Psoas muscle (tissue), 8 donors: ENCODE data around the gene NUMBL. TPM values are rescaled to one million over a fixed set of nuclear protein-coding genes. Genes with fewer than 3 reads are reported as not detected.

Source experiments
- ATAC-seq, 4 donors: fragments of 200-7000 bp; cut with Tn5 transposase; one replicate each; pipeline ENCODE4 v1.9.1; 2020; ENCODE audit warnings: moderate library complexity in 3 of 4, mild to moderate bottlenecking in 2 of 4
- DNase-seq, 2 donors: peaks; one replicate each; pipeline ENCODE4 v3.0.0-alpha.2; 2020
- H3K27ac ChIP-seq: fragments of 200-600 bp; one replicate; pipeline ENCODE4 v1.8.0; 2022
- H3K27me3 ChIP-seq, 3 donors: fragments of 200-600 bp in 1 of 3; one replicate each; pipeline versions ENCODE4 v1.6.1 to v1.8.0; 2013 to 2022; ENCODE audit warnings: low read length in 2 of 3, mild to moderate bottlenecking in 2 of 3, moderate library complexity in 1 of 3; ENCODE audit not compliant: insufficient read depth in 3 of 3
- H3K36me3 ChIP-seq, 2 donors: fragments of 200-600 bp in 1 of 2; one replicate each; pipeline versions ENCODE4 v1.6.1 to v1.8.0; 2013 to 2022; ENCODE audit warnings: low read depth in 1 of 2, mild to moderate bottlenecking in 1 of 2, moderate library complexity in 1 of 2; ENCODE audit not compliant: insufficient read depth in 1 of 2
- H3K4me1 ChIP-seq: fragments of 200-600 bp; one replicate; pipeline ENCODE4 v1.8.0; 2022
- H3K4me3 ChIP-seq: fragments of 200-600 bp; one replicate; pipeline ENCODE4 v1.8.0; 2022; ENCODE audit warnings: mild to moderate bottlenecking
- H3K9me3 ChIP-seq: fragments of 200-600 bp; one replicate; pipeline ENCODE4 v1.8.0; 2022
- CTCF ChIP-seq: fragments of 200-600 bp; IDR thresholded peaks from one replicate; pipeline ENCODE4 v1.8.0; 2022; ENCODE audit warnings: antibody characterized with exemption
- WGBS, 3 donors: extraction: QIAGEN DNeasy Blood & Tissue Kit; methylation state at CpG; one replicate each; pipeline versions ENCODE4 v1.1.6 to v1.1.7; 2013; 5-methylcytosine and 5-hydroxymethylcytosine counted together
- intact Hi-C, 2 donors: fragments of 100-400 bp; cut with DNase I; formaldehyde crosslinking; loops; one replicate each; pipeline versions ENCODE4 v1.11.0 to v1.14.2; 2022
- polyA plus RNA-seq, 3 donors: library from polyadenylated mRNA; stranded (reverse); fragments of 200-250 nt; gene quantifications; one replicate each; pipeline ENCODE4 v1.2.3, GENCODE V29; 2013
- total RNA-seq, 4 donors: library from RNA; stranded (reverse); fragmentation: NEBNext Ultra II Directional in 2 of 4; extraction: Animal tissue kit (Norgen Biotek cat#: 25700) in 2 of 4; gene quantifications; one replicate each; pipeline versions ENCODE4 v1.2.1 to v1.2.4, GENCODE V29; 2021 to 2023
- donor health status: healthy with polysubstance abuse.
- donor health status: DM: no; HTN: no; CAD: no; lungs with moderate emphysema.
- donor health status: Bipolar disorder and iron deficiency.
- donor health status: healthy.
- donor health status: DM: yes; HTN: yes; CAD: no.
- donor health status: DM: no; HTN: no; CAD: no.
- donor health status: DM: no; HTN: no; CAD: no.
- donor health status: DM: yes; HTN: yes; CAD: no.

Gene NUMBL
- total and polyA plus RNA-seq, 7 donors = 3.3 to 13.3 (median 12.0) TPM

GRCh38 chr19:40621966-40622772 lies 68.3 kb downstream of the NUMBL start:
- no peak overlapping the region for H3K4me3 ChIP-seq
- no peak overlapping the region for H3K27ac ChIP-seq
- no peak for TF ChIP-seq CTCF
- H3K27me3 ChIP-seq = no peaks in the 10 kb centered on the region
- 90 to 96% (median 93%) methylated on average over 24 of the region's 24 CpGs for whole genome bisulfite sequencing, 3 donors
- DNase-seq (no peak), ATAC-seq (no peak)
- peaks cover 0 to 7% of the 10 kb centered on the region in 2 donors for H3K36me3 ChIP-seq
- no peaks in the 10 kb centered on the region for H3K9me3 ChIP-seq
- intact Hi-C loops = no loop called here
- no peaks in the 10 kb centered on the region for H3K4me1 ChIP-seq

GRCh38 chr19:40621283-40621682 lies 69.2 kb downstream of the NUMBL start:
- intact Hi-C loops = no loop called here

GRCh38 chr19:40620161-40620485 lies 70.3 kb downstream of the NUMBL start:
- Histone ChIP-seq H3K36me3 (peaks cover 0 to 7% of the 10 kb centered on the region in 2 donors), H3K27me3 (no peaks in the 10 kb centered on the region), H3K4me3 (no peak overlapping the region), H3K9me3 (no peaks in the 10 kb centered on the region), H3K4me1 (no peaks in the 10 kb centered on the region), H3K27ac (no peak overlapping the region)
- TF ChIP-seq CTCF = no peak
- 46 to 50% (median 47%) methylated on average over 8 of the region's 8 CpGs for WGBS, 3 donors
- ATAC-seq (no peak), DNase-seq (no peak)
- intact Hi-C loops = no loop called here

More at GRCh38 chr19:40621283-40621682, 69.2 kb downstream of the NUMBL start:
- H3K9me3 ChIP-seq = no peaks in the 10 kb centered on the region
- no peak for TF ChIP-seq CTCF
- H3K4me3 ChIP-seq = no peak overlapping the region
- H3K27ac ChIP-seq = no peak overlapping the region
- 72 to 98% (median 78%) methylated on average over 2 of the region's 2 CpGs for WGBS, 3 donors
- no peak for DNase-seq
- no peaks in the 10 kb centered on the region for H3K27me3 ChIP-seq
- no peaks in the 10 kb centered on the region for H3K4me1 ChIP-seq
- peaks cover 0 to 7% of the 10 kb centered on the region in 2 donors for H3K36me3 ChIP-seq
- no peak for ATAC-seq

GRCh38 chr19:40619333-40620160 lies 70.9 kb downstream of the NUMBL start:
- DNase-seq = no peak
- Histone ChIP-seq H3K36me3 (peaks cover 0 to 7% of the 10 kb centered on the region in 2 donors), H3K27me3 (no peaks in the 10 kb centered on the region), H3K4me3 (no peak overlapping the region), H3K27ac (peak overlapping the region; percentile 50), H3K9me3 (no peaks in the 10 kb centered on the region), H3K4me1 (no peaks in the 10 kb centered on the region)
- ATAC-seq = peak; percentile 66 to 87 (median 78)
- no peak for TF ChIP-seq CTCF
- WGBS, 3 donors = 61 to 70% (median 66%) methylated on average over 11 of the region's 11 CpGs
- intact Hi-C loops = no loop called here
